Liver (tissue), 3 donors: Measurements from ENCODE around the gene UIMC1.

Experiments used
- ATF3 ChIP-seq: IDR thresholded peaks from 2 replicates; pipeline ENCODE4 v1.6.1; 2016; ENCODE audit warnings: antibody characterized with exemption
- CTCF ChIP-seq: fragments of 150-350 bp; IDR thresholded peaks from 2 replicates; pipeline ENCODE4 v1.5.1; 2017; ENCODE audit warnings: improper control_type of control experiment, low read depth, low read length; ENCODE audit not compliant: missing input control
- EGR1 ChIP-seq, 2 donors: IDR thresholded peaks; 2 replicates each; pipeline ENCODE4 v1.6.1; 2016 to 2018; ENCODE audit warnings: antibody characterized with exemption in 2 of 2, low read depth in 2 of 2
- FOXA1 ChIP-seq: IDR thresholded peaks from 2 replicates; pipeline ENCODE4 v1.6.1; 2016; ENCODE audit warnings: antibody characterized with exemption
- JUND ChIP-seq, 2 donors: IDR thresholded peaks; 2 replicates each; pipeline ENCODE4 v1.6.1; 2016; ENCODE audit warnings: antibody characterized with exemption in 2 of 2
- MAX ChIP-seq: IDR thresholded peaks from 2 replicates; pipeline ENCODE4 v1.6.1; 2016; ENCODE audit warnings: antibody characterized with exemption
- RAD21 ChIP-seq, 2 donors: IDR thresholded peaks; 2 replicates each; pipeline ENCODE4 v1.6.1; 2016; ENCODE audit warnings: antibody characterized with exemption in 2 of 2, mild to moderate bottlenecking in 2 of 2
- REST ChIP-seq: IDR thresholded peaks from 2 replicates; pipeline ENCODE4 v1.6.1; 2016; ENCODE audit warnings: antibody characterized with exemption, mild to moderate bottlenecking
- TAF1 ChIP-seq: conservative IDR thresholded peaks from 2 replicates; pipeline ENCODE4 v1.6.1; 2016; ENCODE audit warnings: antibody characterized with exemption, mild to moderate bottlenecking
- YY1 ChIP-seq: IDR thresholded peaks from 2 replicates; pipeline ENCODE4 v1.6.1; 2016; ENCODE audit warnings: antibody characterized with exemption, mild to moderate bottlenecking
- ZBTB33 ChIP-seq: IDR thresholded peaks from 2 replicates; pipeline ENCODE4 v1.6.1; 2016; ENCODE audit warnings: antibody characterized with exemption
- donor health status: healthy.
- donor health status: healthy.

- no peak for TF ChIP-seq RAD21 (IDR thresholded peaks at IDR 0.05)
- TF ChIP-seq REST = peak; percentile 33
- no peak for TF ChIP-seq CTCF
- TF ChIP-seq YY1 = peak; percentile 73
- TF ChIP-seq FOXA1 = no peak
- no peak for TF ChIP-seq MAX
- no peak for TF ChIP-seq EGR1 (IDR thresholded peaks at IDR 0.05; ENCODE audit: low read depth in 2 of 2)
- TF ChIP-seq JUND (IDR thresholded peaks at IDR 0.05) = no peak
- TF ChIP-seq ATF3 = no peak
- peak; percentile 28 for TF ChIP-seq TAF1
- no peak for TF ChIP-seq ZBTB33
Observed at GRCh38 chr5:177006265-177006972, at the start of gene UIMC1.
